Measurements from ENCODE around the gene ITPR2. TPM values are rescaled to one million over a fixed set of nuclear protein-coding genes. Genes with fewer than 3 reads are reported as not detected.

ITPR2 gene
- total RNA-seq, 2 experiments from 2014 or later, result 25.6 to 44.7 TPM

- Histone ChIP-seq H4K20me1 (ENCODE audit: insufficient read depth, low read length) (no peaks in the 10 kb centered on the region), H3K9me3 (ENCODE audit: low read length) (no peaks in the 10 kb centered on the region), H3K4me1 (ENCODE audit: insufficient read depth, low read length, poor library complexity, severe bottlenecking) (no peaks in the 10 kb centered on the region), H3K9me2 (ENCODE audit: insufficient read depth, low read length) (no peaks in the 10 kb centered on the region), H3K4me2 (ENCODE audit: low read length) (no peak overlapping the region), H3K79me2 (ENCODE audit: insufficient read depth, low read depth, low read length) (no peaks in the 10 kb centered on the region), H2AFZ (ENCODE audit: low read length) (no peak overlapping the region), H3K36me3 (ENCODE audit: insufficient read depth, low read length) (no peaks in the 10 kb centered on the region), H3K4me3 (ENCODE audit: low read depth, low read length, poor library complexity, severe bottlenecking) (no peak overlapping the region), H3K27ac (ENCODE audit: low read depth, low read length, poor library complexity, severe bottlenecking) (no peak overlapping the region)
- intact Hi-C loops (cut with micrococcal nuclease; ENCODE audit: unreplicated experiment), result no loop called here
- ChIA-PET POLR2A (interaction anchor here (0.6 to 1.6 kb wide), 3 partner anchors 11 to 91 kb away, joined by 3 to 5 read pairs (median 5); partner anchors contain the start of gene ITPR2), CTCF (ENCODE audit: unreplicated experiment) (interaction anchor here (0.9 kb wide), 1 partner anchor 22 kb away, joined by 3 read pairs; no protein-coding TSS in a partner anchor)
- no TSS peak for BruUV-seq (replicated peaks)
- TF ChIP-seq CTCF (conservative IDR thresholded peaks at IDR 0.05; ENCODE audit: low read length), result no peak
- no peak for DNase-seq (ENCODE audit: low spot score)
Observed at GRCh38 chr12:26808766-26809476, 24.1 kb downstream of the ITPR2 start.

DNA sequence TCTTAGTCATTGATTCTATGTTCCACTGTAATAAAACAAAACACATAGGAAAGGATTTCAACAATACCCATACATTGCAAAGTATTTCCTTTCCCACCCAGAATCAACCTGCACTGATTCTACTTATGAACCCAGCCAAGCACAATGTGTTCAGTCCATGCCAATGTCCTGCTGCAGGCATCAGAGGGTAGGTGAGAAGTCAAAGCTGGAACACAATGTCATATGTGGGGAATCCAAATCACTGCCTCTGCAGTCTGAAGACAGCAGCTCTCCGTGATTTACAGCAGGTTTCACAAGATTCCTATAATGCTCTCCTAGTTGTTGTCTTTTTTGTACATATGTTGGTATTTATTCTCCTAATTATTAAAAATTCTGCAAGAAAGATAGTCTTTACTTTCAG, 25.7 kb downstream of the ITPR2 start:
- ChIA-PET CTCF (ENCODE audit: unreplicated experiment) (no interaction called here), POLR2A (interaction anchor here (1.1 kb wide), 1 partner anchor 9 kb away, joined by 3 read pairs; no protein-coding TSS in a partner anchor)
- DNase-seq (ENCODE audit: low spot score), result no peak
- no peak overlapping the region for H3K4me2 ChIP-seq (ENCODE audit: low read length)
- no peaks in the 10 kb centered on the region for H3K9me2 ChIP-seq (ENCODE audit: insufficient read depth, low read length)
- H2AFZ ChIP-seq (ENCODE audit: low read length), result no peak overlapping the region
- intact Hi-C loops (cut with micrococcal nuclease; ENCODE audit: unreplicated experiment), result no loop called here
- no peak overlapping the region for H3K4me3 ChIP-seq (ENCODE audit: low read depth, low read length, poor library complexity, severe bottlenecking)
- BruUV-seq (replicated peaks), result no TSS peak
- TF ChIP-seq EZH2phosphoT487 (IDR thresholded peaks at IDR 0.05; ENCODE audit: borderline replicate concordance, low read depth, low read length), result no peak
- no peak for TF ChIP-seq CTCF (conservative IDR thresholded peaks at IDR 0.05; ENCODE audit: low read length)
- H3K27ac ChIP-seq (ENCODE audit: low read depth, low read length, poor library complexity, severe bottlenecking), result no peak overlapping the region
- H3K4me1 ChIP-seq (ENCODE audit: insufficient read depth, low read length, poor library complexity, severe bottlenecking), result no peaks in the 10 kb centered on the region
- no peaks in the 10 kb centered on the region for H3K36me3 ChIP-seq (ENCODE audit: insufficient read depth, low read length)
- no peaks in the 10 kb centered on the region for H4K20me1 ChIP-seq (ENCODE audit: insufficient read depth, low read length)
- no peaks in the 10 kb centered on the region for H3K79me2 ChIP-seq (ENCODE audit: insufficient read depth, low read depth, low read length)
- no peaks in the 10 kb centered on the region for H3K9me3 ChIP-seq (ENCODE audit: low read length)

DNA sequence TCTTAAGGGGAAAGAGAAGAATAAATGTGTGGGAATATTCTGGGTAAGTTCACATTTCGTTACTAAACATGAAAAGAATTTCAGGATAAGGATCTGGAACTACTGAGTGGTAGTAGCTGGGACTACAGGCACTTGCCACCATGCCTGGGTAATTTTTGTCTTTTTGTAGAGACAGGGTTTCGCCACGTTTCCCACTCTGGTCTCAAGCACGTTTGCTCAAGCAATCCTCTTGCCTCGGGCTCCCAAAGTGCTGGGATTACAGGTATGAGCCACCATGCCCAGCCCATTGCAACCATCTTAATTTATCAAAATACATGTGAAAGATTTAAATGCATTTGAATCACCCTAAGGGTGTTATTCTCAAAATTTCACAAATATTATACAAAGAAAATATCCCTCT, 26.4 kb downstream of the ITPR2 start:
- TF ChIP-seq EZH2phosphoT487 (IDR thresholded peaks at IDR 0.05; ENCODE audit: borderline replicate concordance, low read depth, low read length) (no peak), CTCF (conservative IDR thresholded peaks at IDR 0.05; ENCODE audit: low read length) (no peak)
- no peak overlapping the region for H2AFZ ChIP-seq (ENCODE audit: low read length)
- H3K4me3 ChIP-seq (ENCODE audit: low read depth, low read length, poor library complexity, severe bottlenecking), result no peak overlapping the region
- no peaks in the 10 kb centered on the region for H3K36me3 ChIP-seq (ENCODE audit: insufficient read depth, low read length)
- H4K20me1 ChIP-seq (ENCODE audit: insufficient read depth, low read length), result no peaks in the 10 kb centered on the region
- no peaks in the 10 kb centered on the region for H3K4me1 ChIP-seq (ENCODE audit: insufficient read depth, low read length, poor library complexity, severe bottlenecking)
- no peak for DNase-seq (ENCODE audit: low spot score)
- intact Hi-C loops (cut with micrococcal nuclease; ENCODE audit: unreplicated experiment), result no loop called here
- ChIA-PET CTCF (ENCODE audit: unreplicated experiment) (no interaction called here), POLR2A (no interaction called here)
- BruUV-seq (replicated peaks), result no TSS peak
- H3K9me3 ChIP-seq (ENCODE audit: low read length), result no peaks in the 10 kb centered on the region
- no peaks in the 10 kb centered on the region for H3K9me2 ChIP-seq (ENCODE audit: insufficient read depth, low read length)
- H3K79me2 ChIP-seq (ENCODE audit: insufficient read depth, low read depth, low read length), result no peaks in the 10 kb centered on the region
- H3K4me2 ChIP-seq (ENCODE audit: low read length), result no peak overlapping the region
- H3K27ac ChIP-seq (ENCODE audit: low read depth, low read length, poor library complexity, severe bottlenecking), result no peak overlapping the region
